Astrocyte (in vitro differentiated cells and primary cell): ENCODE results near the gene BMS1. TPM values are rescaled to one million over a fixed set of nuclear protein-coding genes. Genes with fewer than 3 reads are reported as not detected.

Source experiments
- DNase-seq: peaks from one replicate; pipeline ENCODE4 v3.0.0-alpha.2; 2010; ENCODE audit warnings: low read depth
- FAIRE-seq: peaks from 2 replicates; lab custom pipeline; 2011; peaks lifted over from hg19 to GRCh38; lab: Jason Lieb, UNC
- H2AFZ ChIP-seq: 2 replicates; pipeline ENCODE4 v1.6.0; 2012; ENCODE audit warnings: low read depth, low read length, inconsistent platforms
- H3K27ac ChIP-seq: 2 replicates; pipeline ENCODE4 v1.5.1; 2011; ENCODE audit warnings: low read depth, low read length, inconsistent platforms
- H3K27me3 ChIP-seq: 2 replicates; pipeline ENCODE4 v1.6.0; 2011; ENCODE audit warnings: low read length, inconsistent platforms; ENCODE audit not compliant: insufficient read depth
- H3K36me3 ChIP-seq: 2 replicates; pipeline ENCODE4 v1.5.1; 2011; ENCODE audit warnings: low read length, inconsistent platforms; ENCODE audit not compliant: insufficient read depth
- H3K4me1 ChIP-seq: 2 replicates; pipeline ENCODE4 v1.5.1; 2011; ENCODE audit warnings: low read length, inconsistent platforms; ENCODE audit not compliant: insufficient read depth
- H3K4me2 ChIP-seq: 2 replicates; pipeline ENCODE4 v1.6.0; 2012; ENCODE audit warnings: low read length, inconsistent platforms
- H3K4me3 ChIP-seq: 2 replicates; pipeline ENCODE4 v1.5.1; 2011; ENCODE audit warnings: low read depth, mild to moderate bottlenecking, low read length, inconsistent platforms; ENCODE audit not compliant: insufficient read depth
- H3K79me2 ChIP-seq: 2 replicates; pipeline ENCODE4 v1.6.0; 2012; ENCODE audit warnings: mild to moderate bottlenecking, low read length, inconsistent platforms; ENCODE audit not compliant: insufficient read depth
- H3K9ac ChIP-seq: 2 replicates; pipeline ENCODE4 v1.6.0; 2012; ENCODE audit warnings: mild to moderate bottlenecking, low read length, inconsistent platforms
- H3K9me3 ChIP-seq: 2 replicates; pipeline ENCODE4 v1.5.1; 2012; ENCODE audit warnings: low read depth, mild to moderate bottlenecking, low read length, inconsistent platforms; ENCODE audit not compliant: insufficient read depth
- H4K20me1 ChIP-seq: 2 replicates; pipeline ENCODE4 v1.6.0; 2012; ENCODE audit warnings: low read length, inconsistent platforms; ENCODE audit not compliant: insufficient read depth
- H3K27ac Mint-ChIP-seq: one replicate; pipeline ENCODE4 v1.8.0; 2021; ENCODE audit warnings: mild to moderate bottlenecking, mixed read lengths; ENCODE audit not compliant: unreplicated experiment
- H3K27me3 Mint-ChIP-seq: one replicate; pipeline ENCODE4 v1.8.0; 2021; ENCODE audit warnings: low read depth, mixed read lengths; ENCODE audit not compliant: unreplicated experiment
- H3K36me3 Mint-ChIP-seq: one replicate; pipeline ENCODE4 v1.8.0; 2021; ENCODE audit warnings: low read depth, mixed read lengths; ENCODE audit not compliant: unreplicated experiment
- H3K4me1 Mint-ChIP-seq: one replicate; pipeline ENCODE4 v1.8.0; 2021; ENCODE audit warnings: low read depth, mixed read lengths; ENCODE audit not compliant: unreplicated experiment
- H3K4me3 Mint-ChIP-seq: one replicate; pipeline ENCODE4 v1.8.0; 2021; ENCODE audit warnings: mild to moderate bottlenecking, moderate library complexity, mixed read lengths; ENCODE audit not compliant: unreplicated experiment
- H3K9me3 Mint-ChIP-seq: one replicate; pipeline ENCODE4 v1.8.0; 2021; ENCODE audit warnings: mild to moderate bottlenecking, mixed read lengths; ENCODE audit not compliant: unreplicated experiment
- CTCF ChIP-seq: IDR thresholded peaks from 2 replicates; pipeline ENCODE4 v1.5.1; 2011; ENCODE audit warnings: low read depth, mild to moderate bottlenecking, inconsistent platforms, low read length, moderate library complexity; ENCODE audit not compliant: insufficient read depth
- EZH2 ChIP-seq: IDR thresholded peaks from 2 replicates; pipeline ENCODE4 v1.6.1; 2012; ENCODE audit warnings: mild to moderate bottlenecking, low read length, inconsistent platforms; ENCODE audit not compliant: insufficient read depth
- total RNA-seq: library from RNA; stranded (reverse); gene quantifications from 2 replicates; pipeline ENCODE4 v1.2.1, GENCODE V29; 2021

The BMS1 gene
- total RNA-seq, 1 donor from 2014 or later, result 26.3 TPM

GRCh38 chr10:42876945-42877344, 94.3 kb downstream of the BMS1 start:
- Histone ChIP-seq H2AFZ (no peak overlapping the region), H4K20me1 (no peaks in the 10 kb centered on the region), H3K4me2 (no peak overlapping the region), H3K27me3 (no peaks in the 10 kb centered on the region), H3K27ac (no peak overlapping the region), H3K4me1 (no peaks in the 10 kb centered on the region), H3K9ac (no peak overlapping the region), H3K9me3 (no peaks in the 10 kb centered on the region), H3K4me3 (no peak overlapping the region), H3K36me3 (no peaks in the 10 kb centered on the region), H3K79me2 (no peaks in the 10 kb centered on the region)
- Mint-ChIP-seq H3K36me3 (no peaks in the 10 kb centered on the region), H3K27ac (no peak overlapping the region), H3K4me3 (no peak overlapping the region), H3K9me3 (peaks cover under 1% of the 10 kb centered on the region), H3K4me1 (peaks cover 7% of the 10 kb centered on the region), H3K27me3 (peaks cover 30% of the 10 kb centered on the region)
- FAIRE-seq (no peak), DNase-seq (no peak)
- TF ChIP-seq EZH2 (no peak), CTCF (no peak)

DNA sequence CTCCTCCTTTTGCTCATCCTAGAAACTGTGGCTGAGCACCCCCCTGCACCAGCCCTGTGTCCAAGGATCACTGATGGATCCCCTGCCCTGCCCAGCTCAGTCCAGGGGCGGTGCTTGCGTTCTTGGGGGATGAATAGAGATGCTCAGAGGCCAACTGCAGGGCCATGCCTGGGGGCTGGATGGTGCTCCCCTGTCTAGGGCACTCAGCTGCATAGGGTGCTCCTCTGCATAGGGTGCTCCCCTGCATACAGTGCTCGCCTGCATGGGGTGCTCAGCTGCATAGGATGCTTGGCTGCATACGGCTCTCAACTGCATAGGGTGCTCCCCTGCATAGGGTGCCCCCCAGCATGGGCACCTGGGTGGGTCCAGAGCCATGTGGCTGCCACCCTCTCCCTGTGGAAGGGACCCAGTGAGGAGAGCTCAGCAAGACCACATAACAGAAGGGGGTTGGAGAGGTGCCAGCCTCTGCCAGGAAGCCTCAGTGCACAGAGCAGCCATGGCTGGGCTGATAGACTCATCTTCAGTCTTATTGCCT, 95.0 kb downstream of the BMS1 start:
- Histone ChIP-seq H4K20me1 (no peaks in the 10 kb centered on the region), H3K9me3 (no peaks in the 10 kb centered on the region), H3K27ac (no peak overlapping the region), H2AFZ (no peak overlapping the region), H3K4me1 (no peaks in the 10 kb centered on the region), H3K36me3 (no peaks in the 10 kb centered on the region), H3K9ac (no peak overlapping the region), H3K79me2 (no peaks in the 10 kb centered on the region), H3K4me2 (no peak overlapping the region), H3K27me3 (no peaks in the 10 kb centered on the region), H3K4me3 (no peak overlapping the region)
- peaks cover 7% of the 10 kb centered on the region for H3K9me3 Mint-ChIP-seq
- H3K4me3 Mint-ChIP-seq, result no peak overlapping the region
- peaks cover 7% of the 10 kb centered on the region for H3K4me1 Mint-ChIP-seq
- H3K27me3 Mint-ChIP-seq, result peaks cover 28% of the 10 kb centered on the region
- H3K27ac Mint-ChIP-seq, result no peak overlapping the region
- DNase-seq (no peak), FAIRE-seq (no peak)
- no peaks in the 10 kb centered on the region for H3K36me3 Mint-ChIP-seq
- TF ChIP-seq CTCF (no peak), EZH2 (no peak)

DNA sequence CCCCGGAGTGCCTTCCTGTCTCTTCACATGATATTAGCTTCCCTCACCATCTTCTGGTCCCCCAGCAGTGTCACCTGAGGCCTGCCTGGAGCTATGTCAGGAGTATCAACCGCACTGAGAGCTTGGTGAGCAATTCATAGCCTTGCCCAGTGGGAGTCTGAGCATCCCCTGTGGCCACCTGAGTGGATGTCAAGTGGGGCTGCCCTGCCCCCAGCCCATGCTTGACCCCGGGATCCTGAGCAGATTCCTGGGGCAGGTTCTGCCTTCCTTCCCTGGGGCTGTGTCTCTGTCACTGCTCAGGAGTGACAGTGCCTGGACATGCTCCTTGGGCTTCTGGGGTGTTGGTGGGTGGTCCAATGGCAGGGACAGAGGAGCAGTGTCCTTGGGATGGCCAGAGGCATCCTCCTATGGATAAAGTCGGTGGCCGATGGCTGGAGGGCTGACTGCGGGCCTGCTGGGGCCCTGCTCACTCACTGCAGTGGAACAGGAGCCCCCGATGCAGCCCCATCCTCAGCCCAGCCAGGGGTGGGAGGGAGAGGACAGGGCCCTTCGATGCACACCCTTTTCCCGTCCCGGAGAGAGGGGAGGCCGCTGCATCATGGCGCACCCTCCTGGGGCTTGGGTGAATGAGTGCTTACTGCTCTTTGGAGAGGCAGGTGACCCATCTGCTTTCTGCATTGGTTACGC, 95.7 kb downstream of the BMS1 start:
- FAIRE-seq (no peak), DNase-seq (no peak)
- no peak overlapping the region for H3K4me3 Mint-ChIP-seq
- Histone ChIP-seq H3K36me3 (no peaks in the 10 kb centered on the region), H3K79me2 (no peaks in the 10 kb centered on the region), H3K4me3 (no peak overlapping the region), H3K9me3 (no peaks in the 10 kb centered on the region), H3K9ac (no peak overlapping the region), H3K4me2 (no peak overlapping the region), H3K27me3 (no peaks in the 10 kb centered on the region), H2AFZ (no peak overlapping the region), H3K27ac (no peak overlapping the region), H3K4me1 (no peaks in the 10 kb centered on the region), H4K20me1 (no peaks in the 10 kb centered on the region)
- H3K27ac Mint-ChIP-seq, result no peak overlapping the region
- H3K36me3 Mint-ChIP-seq, result no peaks in the 10 kb centered on the region
- H3K9me3 Mint-ChIP-seq, result peaks cover 11% of the 10 kb centered on the region
- peaks cover 24% of the 10 kb centered on the region for H3K27me3 Mint-ChIP-seq
- TF ChIP-seq EZH2 (no peak), CTCF (no peak)
- H3K4me1 Mint-ChIP-seq, result peaks cover 7% of the 10 kb centered on the region
